NCI-H1105 treated with DMSO at 0.1 percent for 48 hours (cell line): ENCODE measurements around the gene BLID.

Experiments used
- DNase-seq: peaks from one replicate; lab custom pipeline; 2025; lab: John Stamatoyannopoulos, UW

The BLID gene

DNA sequence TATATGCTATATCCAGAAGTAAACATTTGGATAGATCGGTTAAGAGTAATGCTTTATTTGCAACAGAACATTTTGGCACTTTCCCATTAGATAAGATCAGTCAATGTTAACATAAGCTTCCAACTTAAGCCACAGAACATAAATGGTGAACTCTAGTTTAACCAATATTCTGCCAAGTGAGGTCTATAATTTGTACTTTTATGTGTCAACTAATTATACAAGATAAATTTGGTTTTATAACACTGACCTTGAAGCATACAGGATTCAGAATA, 23.5 kb upstream of the BLID start:
- DNase-seq = no peak

- DNase-seq = no peak
Measured at GRCh38 chr11:122138744-122139594, 23.0 kb upstream of the BLID start.

- no peak for DNase-seq
Measured at GRCh38 chr11:122137078-122137793, 21.2 kb upstream of the BLID start.

GRCh38 chr11:122131126-122131525, 15.1 kb upstream of the BLID start:
- no peak for DNase-seq

- no peak for DNase-seq
Measured at GRCh38 chr11:122128146-122128545, 12.1 kb upstream of the BLID start.

DNA sequence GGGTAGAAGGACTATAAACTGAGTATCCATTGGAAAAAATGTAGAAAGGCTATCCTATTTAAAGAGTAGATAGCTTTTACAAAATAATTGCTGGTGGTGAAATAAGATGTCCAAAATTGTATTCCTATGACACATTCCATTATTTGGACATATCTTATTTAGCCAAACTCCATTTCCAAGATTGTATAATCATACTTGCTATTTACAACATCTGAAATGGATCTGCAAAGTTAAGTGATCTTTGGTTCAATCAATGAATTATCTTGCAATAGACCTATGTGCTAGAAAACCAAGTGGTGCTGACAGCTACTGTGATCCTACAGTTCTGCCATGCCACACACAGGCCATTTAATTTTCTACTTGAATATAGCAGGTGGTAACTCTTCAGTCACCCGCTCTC, 11.0 kb upstream of the BLID start:
- peak; percentile 68 for DNase-seq

GRCh38 chr11:122126024-122126688, 10.1 kb upstream of the BLID start:
- no peak for DNase-seq

- no peak for DNase-seq
Measured at GRCh38 chr11:122123263-122123929, 7.4 kb upstream of the BLID start.

- no peak for DNase-seq
Measured at GRCh38 chr11:122122179-122122578, 6.2 kb upstream of the BLID start.

DNA sequence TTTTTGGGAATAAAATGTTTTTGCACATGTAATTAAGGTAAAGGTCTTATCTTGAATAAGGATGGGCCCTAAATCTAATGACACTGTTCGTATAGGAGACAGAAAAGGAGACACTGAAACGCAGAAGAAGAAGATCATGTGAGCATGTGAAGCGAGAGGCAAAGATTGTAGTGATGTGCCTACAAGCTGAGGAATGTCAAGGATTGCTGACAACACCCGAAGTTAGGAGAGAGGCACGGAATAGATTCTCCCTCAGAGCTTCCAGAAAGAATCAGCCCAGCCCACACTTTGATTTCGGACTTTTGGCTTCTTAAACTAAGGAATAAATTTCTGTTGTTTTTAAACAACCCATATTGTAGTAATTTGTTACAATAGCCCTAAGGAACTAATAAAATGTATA, 4.1 kb upstream of the BLID start:
- DNase-seq = no peak

DNA sequence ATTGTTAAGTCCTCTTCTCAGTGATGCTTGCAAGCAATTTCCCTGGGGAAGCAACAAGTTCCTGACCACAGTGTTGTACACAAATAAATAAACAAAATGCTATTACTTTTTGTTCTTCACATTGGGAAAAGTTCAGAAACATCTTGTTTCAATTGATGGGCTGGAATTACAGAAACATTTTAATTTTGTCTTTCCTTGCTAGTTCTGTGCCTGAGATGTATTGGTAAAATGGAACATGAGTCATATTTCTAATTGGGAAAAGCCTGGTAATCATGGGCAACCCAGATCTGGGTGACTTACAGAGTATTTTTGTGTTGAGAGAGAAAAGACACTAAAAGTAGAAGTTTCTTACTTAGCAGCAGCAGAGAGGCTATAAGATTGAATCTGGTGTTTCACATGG, 576 bp upstream of the BLID start:
- DNase-seq = no peak

- DNase-seq = no peak
Measured at GRCh38 chr11:122114976-122115375, 1.0 kb downstream of the BLID start.

DNA sequence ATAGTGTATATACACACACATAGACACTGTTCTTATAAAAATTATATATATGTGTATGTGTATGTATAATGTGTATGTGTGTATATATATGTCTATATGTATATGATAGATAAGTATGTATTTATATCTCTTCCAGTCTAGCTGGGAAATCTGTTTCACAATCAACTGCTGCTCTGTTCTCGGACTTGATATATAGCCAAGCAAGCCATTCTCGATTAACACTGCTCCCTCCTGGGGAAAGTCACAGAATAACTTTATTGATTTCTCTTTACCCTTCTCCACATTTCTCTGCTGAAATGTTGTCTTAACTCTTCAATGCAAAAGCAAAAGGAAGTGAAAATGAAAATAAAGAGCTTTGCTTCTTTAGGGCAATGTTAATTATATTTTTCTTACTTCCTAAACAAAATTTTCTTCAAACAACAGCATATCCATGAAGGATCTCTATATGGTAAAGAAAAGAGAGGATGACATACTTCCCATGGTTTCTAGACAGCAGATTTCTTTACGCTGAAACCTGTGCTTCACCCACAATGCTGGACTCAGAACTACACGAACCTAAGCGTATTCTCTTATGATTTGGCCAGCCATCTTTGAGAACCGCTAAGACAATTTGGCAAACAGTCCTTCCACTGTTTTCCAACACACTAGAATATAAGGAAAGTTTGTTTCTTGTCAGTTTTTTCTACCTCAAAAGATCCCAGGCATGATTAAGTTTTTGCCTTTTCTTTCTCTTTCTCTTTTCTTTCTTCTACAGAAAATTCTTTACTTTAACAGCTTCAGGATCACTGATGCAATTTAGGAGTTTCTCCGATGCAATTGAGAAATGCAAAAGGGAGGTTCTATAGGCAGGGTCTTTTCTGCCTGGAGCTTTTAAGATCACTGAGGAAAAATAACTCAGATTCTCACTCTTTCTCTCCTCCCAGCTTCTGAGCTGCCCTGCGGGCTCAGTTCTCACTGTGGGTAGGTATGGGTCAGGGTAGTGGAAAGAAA, 1.9 kb downstream of the BLID start:
- no peak for DNase-seq

DNA sequence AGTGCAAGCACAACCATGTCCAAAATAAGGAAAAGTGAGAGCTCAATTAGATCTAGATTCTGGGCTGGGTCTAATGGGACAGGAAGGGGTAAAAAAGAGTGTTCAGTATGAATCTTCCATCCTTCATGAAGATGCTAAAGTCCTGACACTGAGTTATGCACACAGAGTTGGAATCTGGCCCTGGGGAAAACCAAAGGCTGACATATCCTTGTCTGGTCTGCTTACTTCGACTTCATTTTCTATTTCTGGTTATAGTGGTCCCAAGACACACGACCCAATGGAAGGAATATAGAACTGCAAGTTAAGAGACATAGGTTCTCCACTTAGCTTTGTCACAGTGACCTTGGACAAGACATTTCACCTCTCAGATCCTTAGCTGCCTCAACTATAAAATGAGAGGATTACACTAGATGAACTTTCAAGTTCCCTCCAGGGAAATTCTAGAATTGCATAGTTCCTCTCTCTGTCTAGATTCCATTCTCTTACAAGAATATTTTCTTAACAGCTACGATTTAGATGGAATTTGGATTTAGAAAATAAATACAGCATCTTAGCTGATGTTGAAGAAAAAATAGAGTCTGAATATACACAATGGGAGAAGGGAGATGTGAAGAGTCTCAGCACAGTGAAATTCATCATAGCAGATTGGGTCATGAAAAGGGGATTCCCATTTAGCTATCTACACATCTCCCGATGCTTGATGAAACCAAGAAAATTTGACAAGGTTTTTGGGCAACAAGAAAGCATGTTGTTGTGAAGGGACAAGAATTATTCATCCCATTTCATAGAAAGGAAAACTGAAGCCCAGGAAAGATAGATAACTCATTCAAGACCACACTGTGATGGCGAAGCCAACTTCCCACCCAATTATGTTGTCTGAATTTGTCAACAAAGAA, 3.3 kb downstream of the BLID start:
- DNase-seq = no peak

- no peak for DNase-seq
Measured at GRCh38 chr11:122109932-122110331, 6.1 kb downstream of the BLID start.

DNA sequence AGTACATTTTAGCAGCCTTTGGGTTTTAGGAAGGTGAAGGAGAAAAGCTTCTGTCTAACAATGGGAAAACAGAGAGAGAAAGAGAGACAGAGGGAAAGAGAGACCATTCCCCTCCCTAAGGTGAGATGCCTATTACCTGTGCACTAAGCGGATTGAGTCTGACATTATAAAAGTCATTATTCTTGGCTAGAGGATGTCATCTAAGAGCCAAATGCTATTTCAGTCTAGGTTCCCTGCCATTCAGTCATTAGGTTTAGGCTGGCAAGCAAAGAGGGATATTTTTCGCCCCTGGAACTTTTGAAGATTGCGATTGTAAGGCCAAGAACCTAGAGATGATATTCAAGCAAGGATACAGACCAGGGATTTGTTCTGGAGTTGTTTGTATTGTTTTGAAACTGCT, 7.2 kb downstream of the BLID start:
- DNase-seq = no peak

- DNase-seq = peak; percentile 59
Measured at GRCh38 chr11:122108192-122108799, 7.7 kb downstream of the BLID start.

GRCh38 chr11:122107566-122107965, 8.4 kb downstream of the BLID start:
- DNase-seq = no peak

DNA sequence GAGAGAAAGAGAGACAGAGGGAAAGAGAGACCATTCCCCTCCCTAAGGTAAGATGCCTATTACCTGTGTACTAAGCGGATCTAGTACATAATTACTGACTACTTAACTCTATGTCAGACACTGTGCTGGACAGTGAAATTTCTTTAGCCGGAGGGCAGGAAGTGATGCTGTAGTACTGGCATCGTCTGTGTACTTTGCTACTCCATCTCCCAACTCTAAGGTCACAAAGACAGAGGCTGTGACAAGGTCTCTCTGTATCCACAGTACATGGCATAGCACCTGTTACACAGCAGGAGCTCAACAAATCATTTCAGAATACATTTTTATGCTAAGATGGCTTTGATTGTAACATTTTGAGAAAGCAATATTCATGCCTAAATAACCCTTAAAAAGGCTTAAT, 9.0 kb downstream of the BLID start:
- DNase-seq = no peak
